ENCODE measurements around the gene NCAPH2.
"Not testable (repeated sequence)": the region's sequence is repeated elsewhere in the genome, so short reads cannot be mapped to it uniquely, and the experiment has no call there.

The NCAPH2 gene

DNA sequence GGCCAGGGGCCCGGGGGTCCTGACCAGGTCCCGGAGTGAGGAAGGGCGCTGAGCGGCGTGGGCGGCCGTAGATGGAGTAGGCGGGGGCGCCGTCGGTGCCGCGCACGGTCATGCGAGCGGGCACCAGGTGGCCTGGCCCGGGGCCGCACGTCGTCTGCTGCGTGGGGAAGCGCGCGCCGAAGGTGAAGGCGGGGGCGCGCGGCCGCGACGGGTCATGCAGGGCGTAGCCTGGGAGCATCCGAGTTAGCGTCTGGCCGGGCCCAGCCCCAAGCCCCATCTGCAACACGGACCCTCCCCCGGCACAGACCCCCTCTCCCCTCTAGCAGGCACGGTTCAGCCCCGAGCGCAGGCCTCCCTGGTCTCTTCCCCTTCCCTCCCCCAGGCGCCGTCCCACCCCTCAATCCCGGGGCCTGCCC lies 23.5 kb downstream of the NCAPH2 start:
- FAIRE-seq = no peak

DNA sequence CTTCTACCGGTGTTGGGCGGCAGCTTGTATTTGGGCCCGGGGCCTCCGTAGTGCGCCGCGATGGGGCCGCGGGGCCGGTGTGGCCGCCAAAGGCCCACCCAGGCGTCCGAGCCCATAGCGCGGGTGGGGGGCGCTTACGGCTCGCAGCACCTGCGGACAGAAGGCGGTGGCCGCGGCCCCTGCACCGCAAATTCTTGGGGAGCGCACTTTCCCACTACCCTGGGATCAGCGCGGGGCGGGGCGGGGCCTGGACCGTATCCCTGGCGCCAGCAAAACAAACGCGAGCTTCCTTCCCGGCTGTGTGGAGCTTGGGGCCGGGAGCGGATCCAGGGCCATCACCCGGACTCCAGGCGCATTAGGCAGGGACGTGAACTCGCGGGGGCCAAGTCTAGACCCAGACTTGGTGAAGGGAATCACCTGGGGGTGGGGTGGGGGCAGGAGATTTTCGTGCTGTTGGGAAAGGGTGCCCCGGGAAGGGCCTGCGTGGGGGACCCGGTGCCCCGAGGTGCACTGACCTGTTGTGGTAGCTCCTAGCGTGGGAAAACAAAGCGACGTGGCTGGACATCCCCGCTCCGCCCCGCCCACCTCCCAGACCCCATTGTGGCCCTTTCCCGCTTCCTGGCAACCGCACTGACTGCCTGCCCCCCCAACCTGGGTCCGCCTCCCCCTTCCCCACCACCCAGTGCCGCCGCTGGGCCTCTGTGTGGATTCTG lies 24.1 kb downstream of the NCAPH2 start:
- no peak for FAIRE-seq

GRCh38 chr22:50532824-50533796 lies 25.1 kb downstream of the NCAPH2 start:
- FAIRE-seq = no peak

GRCh38 chr22:50533856-50534711 lies 26.1 kb downstream of the NCAPH2 start:
- FAIRE-seq = not testable (repeated sequence)

DNA sequence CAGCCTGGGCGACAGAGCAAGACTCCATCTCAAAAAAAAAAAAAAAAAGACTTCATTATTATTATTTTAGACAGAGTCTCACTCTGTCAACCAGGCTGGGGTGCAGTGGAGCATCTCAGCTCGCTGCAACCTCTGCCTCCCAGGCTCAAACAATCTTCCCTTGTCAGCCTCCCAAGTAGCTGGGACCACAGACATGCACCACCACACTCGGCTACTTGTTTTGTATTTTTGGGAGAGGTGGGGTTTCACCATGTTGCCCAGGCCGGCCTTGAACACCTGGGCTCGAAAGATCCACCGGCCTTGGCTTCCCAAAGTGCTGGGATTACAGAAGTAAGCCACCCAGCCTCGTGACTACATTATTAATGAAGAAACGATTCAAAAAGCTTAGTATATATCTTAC lies 27.1 kb downstream of the NCAPH2 start:
- FAIRE-seq = no peak

- no peak for FAIRE-seq
Measured at GRCh38 chr22:50536226-50536625, 28.2 kb downstream of the NCAPH2 start.

- no peak for FAIRE-seq
Measured at GRCh38 chr22:50537765-50538164, 29.7 kb downstream of the NCAPH2 start.

- FAIRE-seq = no peak
Measured at GRCh38 chr22:50540381-50540780, 32.4 kb downstream of the NCAPH2 start.

DNA sequence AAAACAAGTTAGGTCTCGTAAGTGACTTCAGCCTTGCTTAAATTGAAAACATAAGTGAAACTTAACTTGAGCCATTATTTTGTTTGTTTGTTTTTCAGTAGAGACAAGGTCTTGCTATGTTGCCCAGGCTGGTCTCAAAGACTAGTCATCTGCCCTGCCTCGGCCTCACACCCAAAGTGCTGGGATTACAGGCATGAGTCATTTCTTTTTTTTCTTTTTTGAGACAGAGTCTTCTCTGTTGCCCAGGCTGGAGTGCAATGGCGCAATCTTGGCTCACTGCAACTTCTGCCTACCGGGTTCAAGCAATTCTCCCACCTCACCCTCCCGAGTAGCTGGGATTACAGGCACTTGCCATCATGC lies 33.6 kb downstream of the NCAPH2 start:
- FAIRE-seq = not testable (repeated sequence)

GRCh38 chr22:50542416-50542927 lies 34.4 kb downstream of the NCAPH2 start:
- FAIRE-seq = no peak

DNA sequence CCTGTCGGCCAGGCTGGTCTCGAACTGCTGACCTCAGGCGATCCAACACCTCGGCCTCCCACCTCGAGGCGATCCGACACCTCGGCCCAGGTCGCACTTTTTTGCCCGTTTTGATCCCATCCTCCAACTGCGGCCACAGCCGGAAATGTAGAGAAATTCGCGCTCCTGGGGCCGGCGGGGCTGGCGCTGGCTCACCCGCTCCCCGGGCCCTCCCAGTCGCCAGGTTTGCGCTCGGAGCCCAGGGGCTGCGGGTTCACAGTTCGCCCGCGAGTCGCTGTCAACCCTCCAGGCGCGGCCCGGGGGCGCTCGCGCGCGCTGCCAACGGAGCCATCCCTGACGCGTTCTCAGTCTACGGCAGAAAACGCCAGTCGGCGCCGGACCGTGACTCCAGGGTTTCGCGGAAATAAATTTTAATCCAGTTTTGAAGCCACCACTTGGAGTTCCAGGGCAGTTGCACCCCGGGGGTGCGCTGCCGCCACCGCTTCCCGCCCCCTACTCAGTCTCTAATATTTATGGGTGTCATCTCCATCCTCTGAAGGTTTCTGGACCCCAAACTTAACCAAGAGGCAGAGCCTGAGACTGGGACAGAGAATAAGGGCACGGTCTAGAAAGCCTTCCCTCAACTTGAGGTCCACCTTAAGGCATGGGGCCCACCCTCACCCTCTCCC lies 36.2 kb downstream of the NCAPH2 start:
- FAIRE-seq = no peak

DNA sequence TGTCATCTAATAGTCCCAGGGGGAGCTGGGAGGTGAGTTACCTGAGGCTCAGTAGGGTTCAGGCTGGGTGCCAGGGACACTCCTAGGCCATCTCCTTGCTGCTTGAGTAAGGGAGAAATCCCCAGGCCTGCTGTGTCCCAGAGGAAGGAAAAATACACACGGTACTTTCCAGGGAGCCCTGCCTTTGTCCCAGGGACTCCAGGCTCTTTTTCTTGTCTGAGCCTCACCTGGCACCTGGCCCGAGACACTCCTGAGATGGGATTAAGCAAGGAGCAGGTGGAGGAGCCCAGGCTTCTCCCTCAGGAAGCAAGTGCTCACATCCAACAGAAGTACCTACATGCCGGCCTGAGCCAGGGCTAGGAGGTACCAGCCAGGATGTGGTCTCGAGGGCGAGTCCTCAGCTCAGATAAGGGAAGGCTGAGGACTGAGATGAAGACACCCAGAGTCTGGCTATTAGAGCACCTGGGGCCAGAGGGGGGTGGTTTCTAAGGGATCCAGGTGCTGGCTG lies 36.8 kb downstream of the NCAPH2 start:
- FAIRE-seq = no peak

DNA sequence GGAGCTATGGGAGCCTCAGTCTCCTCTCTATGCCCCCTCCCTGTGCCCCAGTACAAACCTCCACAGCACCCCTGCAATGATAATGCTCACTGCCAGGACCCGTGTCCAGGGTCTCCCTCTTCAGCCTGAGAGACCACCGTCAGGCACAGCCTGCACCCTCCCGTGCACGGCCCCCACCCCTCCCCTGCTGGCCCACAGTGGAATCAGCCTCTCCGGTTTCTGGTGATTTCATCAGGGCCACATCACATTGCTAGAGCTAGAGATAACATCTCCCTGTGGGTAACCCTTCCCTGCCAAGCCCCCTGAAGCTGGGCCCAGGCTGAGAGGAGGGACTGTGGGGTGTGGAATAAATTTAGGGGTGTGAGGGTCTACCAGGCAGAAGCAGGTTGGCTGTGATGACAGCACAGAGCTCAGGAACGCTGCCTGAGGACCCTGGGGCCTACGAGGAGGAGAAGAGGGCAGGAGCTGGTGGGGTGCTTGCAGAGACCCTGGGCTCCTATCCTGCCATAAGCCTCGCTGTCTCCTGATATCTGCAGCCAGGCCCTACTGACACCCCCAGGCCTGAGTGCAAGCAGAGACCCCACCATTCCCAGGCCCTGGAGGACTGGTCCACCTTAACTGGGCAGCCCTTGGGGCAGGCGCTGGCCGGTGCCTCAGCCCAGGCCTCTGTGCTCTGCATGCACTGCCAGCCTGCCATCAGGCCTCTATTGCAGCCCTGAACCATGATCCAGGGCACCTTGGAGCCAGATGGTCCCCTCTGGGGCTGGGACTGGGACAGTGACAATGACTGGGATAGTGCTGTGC lies 37.7 kb downstream of the NCAPH2 start, which contains the start of gene KLHDC7B:
KLHDC7B (plus strand) TSS at position 378 of the 804 bp plus-strand sequence; CDS start at position 723, 345 bp downstream.
- FAIRE-seq = no peak

GRCh38 chr22:50546326-50547262 lies 38.6 kb downstream of the NCAPH2 start:
- no peak for FAIRE-seq

- FAIRE-seq = no peak
Measured at GRCh38 chr22:50547263-50547985, 39.4 kb downstream of the NCAPH2 start.

- FAIRE-seq = no peak
Measured at GRCh38 chr22:50548040-50548920, 40.3 kb downstream of the NCAPH2 start.

GRCh38 chr22:50548921-50549790 lies 41.1 kb downstream of the NCAPH2 start:
- FAIRE-seq = no peak

Measured in islet of Langerhans (tissue), 1 donor.